Retinal pigment epithelial cell (primary cell): ENCODE results near the gene FUT8.

Experiments used
- DNase-seq: peaks from one replicate; pipeline ENCODE4 v3.0.0-alpha.2; 2010; ENCODE audit warnings: low read depth
- H3K4me3 ChIP-seq: 2 replicates; pipeline ENCODE4 v1.5.1; 2011; ENCODE audit warnings: mild to moderate bottlenecking, low read length, control low read depth, moderate library complexity
- TF ChIP-seq, protein P1 (sequence below): conservative IDR thresholded peaks from 2 replicates; pipeline ENCODE4 v1.5.1; 2011; ENCODE audit warnings: low read depth, low read length, control low read depth, inconsistent platforms

Gene FUT8

DNA sequence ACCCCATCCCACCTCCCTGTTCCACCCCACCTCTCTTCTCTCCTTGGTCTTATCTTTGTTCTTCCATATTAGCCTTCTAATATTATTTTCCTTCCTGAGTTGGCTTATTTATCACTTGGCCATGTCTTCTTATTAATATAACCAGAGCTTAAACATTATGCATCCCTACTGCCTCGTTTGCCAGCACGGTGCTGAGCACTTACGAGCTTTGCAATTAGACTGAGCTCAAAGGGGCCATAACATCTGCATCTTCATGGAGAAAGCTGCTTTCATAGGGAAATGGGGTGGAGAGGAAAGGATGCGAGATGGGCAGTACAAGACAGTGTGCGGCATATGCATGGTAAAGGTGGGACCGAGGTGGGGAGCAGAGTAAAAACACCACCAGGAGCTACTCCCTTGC, 342.8 kb downstream of the FUT8 start:
- TF ChIP-seq, protein P1, sequence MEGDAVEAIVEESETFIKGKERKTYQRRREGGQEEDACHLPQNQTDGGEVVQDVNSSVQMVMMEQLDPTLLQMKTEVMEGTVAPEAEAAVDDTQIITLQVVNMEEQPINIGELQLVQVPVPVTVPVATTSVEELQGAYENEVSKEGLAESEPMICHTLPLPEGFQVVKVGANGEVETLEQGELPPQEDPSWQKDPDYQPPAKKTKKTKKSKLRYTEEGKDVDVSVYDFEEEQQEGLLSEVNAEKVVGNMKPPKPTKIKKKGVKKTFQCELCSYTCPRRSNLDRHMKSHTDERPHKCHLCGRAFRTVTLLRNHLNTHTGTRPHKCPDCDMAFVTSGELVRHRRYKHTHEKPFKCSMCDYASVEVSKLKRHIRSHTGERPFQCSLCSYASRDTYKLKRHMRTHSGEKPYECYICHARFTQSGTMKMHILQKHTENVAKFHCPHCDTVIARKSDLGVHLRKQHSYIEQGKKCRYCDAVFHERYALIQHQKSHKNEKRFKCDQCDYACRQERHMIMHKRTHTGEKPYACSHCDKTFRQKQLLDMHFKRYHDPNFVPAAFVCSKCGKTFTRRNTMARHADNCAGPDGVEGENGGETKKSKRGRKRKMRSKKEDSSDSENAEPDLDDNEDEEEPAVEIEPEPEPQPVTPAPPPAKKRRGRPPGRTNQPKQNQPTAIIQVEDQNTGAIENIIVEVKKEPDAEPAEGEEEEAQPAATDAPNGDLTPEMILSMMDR = no peak
- no peak overlapping the region for H3K4me3 ChIP-seq
- no peak for DNase-seq

DNA sequence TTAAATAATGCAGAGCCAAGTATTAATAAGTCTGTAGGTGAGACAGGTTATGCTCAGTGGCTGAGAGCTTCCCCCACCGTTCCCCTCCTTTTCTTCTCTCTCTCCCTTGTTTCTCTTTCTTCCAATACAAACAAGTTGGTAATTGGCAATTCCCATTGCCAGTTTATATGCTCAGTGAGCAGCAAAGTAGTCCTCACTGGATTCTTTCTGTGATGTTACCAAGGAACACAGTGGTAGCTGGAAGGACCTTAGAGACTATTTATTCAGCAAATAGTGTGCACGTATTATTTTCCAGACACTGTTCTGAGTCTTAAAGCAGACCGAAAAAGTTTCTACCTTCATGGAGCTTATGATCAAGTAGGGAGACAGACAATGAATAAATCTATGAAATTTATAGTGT, 344.4 kb downstream of the FUT8 start:
- no peak for DNase-seq
- no peak overlapping the region for H3K4me3 ChIP-seq
- TF ChIP-seq, protein P1 = no peak

DNA sequence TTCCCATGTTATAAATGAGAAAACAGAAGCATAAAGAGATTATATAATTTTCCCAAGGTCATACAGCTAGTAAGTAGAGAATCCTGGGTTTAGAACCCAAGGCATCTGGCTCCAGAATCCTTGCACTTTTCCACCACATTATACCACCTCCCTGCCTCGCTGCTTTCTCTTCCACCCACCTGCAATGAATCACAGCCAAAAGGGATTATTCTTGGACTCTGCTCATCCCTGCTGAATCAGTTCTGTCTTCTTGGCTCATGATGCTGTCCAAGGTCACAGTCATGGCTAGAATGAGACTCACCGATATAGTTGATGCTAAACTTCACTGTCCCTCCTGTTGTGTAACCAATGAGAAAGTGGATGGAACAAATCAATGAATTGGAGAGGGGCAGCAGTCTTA, 356.6 kb downstream of the FUT8 start:
- TF ChIP-seq, protein P1 = no peak

DNA sequence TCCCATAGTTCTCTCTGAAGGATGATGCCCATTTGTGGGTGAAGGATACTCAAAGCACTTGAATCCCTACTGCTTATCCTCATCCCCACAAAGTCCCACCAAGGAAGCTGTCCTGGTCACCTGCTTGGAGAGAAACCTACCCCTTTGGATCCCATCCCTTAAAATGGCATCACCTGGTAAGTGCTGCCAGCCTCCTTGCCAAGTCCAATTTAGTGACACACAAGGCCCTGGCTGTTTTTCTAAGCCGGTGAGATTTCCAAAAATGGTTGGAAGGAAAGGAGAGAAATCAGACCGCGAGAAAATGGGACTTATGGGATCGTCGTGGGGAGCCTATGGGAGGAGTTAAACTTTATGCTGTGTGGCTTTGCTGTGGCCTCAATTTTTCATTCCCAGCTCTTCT, 358.2 kb downstream of the FUT8 start:
- TF ChIP-seq, protein P1 = no peak
- no peak overlapping the region for H3K4me3 ChIP-seq
- DNase-seq = no peak

More for the DNA sequence above, 356.6 kb downstream of the FUT8 start:
- no peak for DNase-seq
- H3K4me3 ChIP-seq = no peak overlapping the region

DNA sequence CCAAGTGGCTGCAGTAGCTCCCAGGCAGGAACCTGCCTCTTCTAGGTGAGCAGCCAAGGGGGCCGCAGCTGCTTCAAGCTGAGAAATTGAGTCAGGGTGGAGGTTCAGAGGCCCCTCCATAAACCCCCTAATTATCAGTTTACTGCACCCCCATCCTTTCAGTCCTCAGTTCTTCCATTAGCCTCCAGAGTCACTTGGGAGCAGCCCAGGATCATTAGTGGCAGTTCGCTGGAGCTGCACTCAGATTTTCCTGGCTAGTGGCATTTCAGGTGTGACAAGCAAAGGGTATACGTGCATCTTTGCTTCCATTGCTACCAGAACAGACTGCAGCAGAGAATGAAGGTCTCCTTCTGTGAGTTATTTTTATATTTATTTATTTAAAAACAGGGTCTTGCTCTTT, 358.7 kb downstream of the FUT8 start:
- TF ChIP-seq, protein P1 = no peak
- H3K4me3 ChIP-seq = no peak overlapping the region
- DNase-seq = no peak

DNA sequence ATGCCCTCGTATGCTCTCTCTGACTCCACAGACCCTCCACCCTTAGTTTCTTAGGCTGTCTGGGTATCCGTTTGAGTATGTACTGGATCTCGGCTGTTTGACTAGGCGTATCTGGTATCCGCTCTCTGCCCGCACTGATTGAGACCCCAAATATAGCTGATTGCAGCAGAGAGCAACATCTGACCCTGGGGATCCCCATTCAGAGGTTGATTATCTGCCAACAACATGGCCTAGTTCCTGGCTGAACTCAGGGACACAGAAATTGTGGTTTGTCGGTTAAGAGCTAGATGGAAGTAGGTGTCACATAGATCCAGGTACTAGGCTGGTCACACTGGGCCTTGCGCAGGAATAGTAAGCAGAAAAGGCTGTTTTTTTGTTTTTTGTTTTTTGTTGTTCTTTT, 359.9 kb downstream of the FUT8 start:
- TF ChIP-seq, protein P1 = no peak
- no peak for DNase-seq
- no peak overlapping the region for H3K4me3 ChIP-seq

DNA sequence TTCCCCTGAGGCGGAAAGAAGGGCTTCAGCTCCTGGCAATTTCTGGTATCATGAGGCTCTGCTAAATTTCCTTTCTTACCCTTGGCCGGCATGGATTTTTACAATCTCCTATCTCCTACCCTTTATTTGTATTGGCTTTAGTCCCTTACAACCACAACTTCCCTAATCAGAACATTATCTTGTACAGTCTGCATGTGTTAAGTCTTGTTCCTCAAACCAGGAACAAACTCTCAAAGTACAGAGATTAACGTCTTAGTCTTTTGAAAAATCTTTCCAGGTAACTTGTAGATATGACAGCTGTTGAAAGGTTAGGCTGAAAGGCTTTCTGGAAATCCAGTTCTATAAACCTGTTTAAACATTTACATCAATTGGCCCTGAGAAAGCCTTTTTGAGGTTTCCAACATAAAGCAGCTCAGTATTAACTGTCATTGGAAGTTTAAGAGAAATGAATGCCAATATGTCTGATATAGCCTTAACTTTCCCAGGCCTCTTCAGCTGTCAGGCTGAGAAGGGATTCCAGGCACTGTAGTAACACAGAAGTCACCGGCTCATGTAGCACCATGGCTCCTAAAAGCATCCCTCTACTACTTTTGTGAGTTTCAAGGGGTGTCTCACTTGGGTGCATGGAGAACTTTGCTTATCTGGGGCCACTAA, 360.5 kb downstream of the FUT8 start:
- TF ChIP-seq, protein P1 = no peak
- H3K4me3 ChIP-seq = no peak overlapping the region
- DNase-seq = no peak
